GM19395 (cell line): ENCODE data around the gene ST8SIA1.

ENCODE experiments used
- ATAC-seq: cut with Tn5 transposase; IDR thresholded peaks from one replicate; pipeline ENCODE4 v1.9.1; 2021; ENCODE audit warnings: mild to moderate bottlenecking, moderate library complexity; ENCODE audit not compliant: unreplicated experiment

Gene ST8SIA1

DNA sequence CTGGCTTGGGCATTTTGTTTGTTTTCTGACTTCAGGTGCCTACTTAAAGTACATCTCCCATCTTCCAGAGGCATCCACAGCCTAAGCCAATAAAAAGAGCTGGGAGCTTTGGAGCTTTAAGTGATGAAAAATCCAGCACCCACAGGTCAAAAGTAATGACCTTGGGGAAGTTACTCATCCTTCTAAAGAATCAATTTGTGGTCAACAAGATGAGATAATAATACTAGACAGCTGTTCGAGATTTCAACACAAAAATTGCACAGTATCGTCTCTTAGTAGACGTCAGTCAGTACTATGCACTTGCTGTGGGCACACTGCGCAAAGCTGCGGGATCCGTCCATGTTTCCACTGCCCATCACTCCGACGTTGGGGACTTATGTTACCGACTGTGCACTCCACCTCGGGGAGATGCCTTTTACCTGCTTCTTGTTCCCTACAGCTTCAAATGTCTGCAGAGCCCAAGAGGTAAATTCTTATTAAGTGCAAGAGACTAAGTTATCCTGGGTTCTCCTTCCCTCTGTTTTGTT is 1.3 kb downstream of the ST8SIA1 start:
- no peak for ATAC-seq

DNA sequence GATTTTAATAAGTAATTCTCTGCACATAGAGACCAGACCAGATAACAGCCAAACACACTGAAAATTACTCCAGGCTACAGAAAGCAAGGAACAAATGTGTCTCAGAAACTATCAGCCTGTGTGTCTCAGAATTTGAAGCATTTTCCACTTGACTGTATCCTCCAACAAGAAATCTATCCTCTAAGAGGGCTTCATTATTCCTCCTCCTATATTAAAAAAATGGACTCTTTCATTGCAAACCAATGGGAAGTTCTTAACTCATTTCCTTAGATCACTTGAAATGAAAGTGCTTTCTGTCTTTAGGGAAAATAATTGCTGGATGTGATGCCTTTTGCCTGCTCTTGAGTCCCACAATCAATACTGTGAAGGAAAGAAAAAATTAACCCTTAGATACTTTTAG is 2.3 kb downstream of the ST8SIA1 start:
- no peak for ATAC-seq

DNA sequence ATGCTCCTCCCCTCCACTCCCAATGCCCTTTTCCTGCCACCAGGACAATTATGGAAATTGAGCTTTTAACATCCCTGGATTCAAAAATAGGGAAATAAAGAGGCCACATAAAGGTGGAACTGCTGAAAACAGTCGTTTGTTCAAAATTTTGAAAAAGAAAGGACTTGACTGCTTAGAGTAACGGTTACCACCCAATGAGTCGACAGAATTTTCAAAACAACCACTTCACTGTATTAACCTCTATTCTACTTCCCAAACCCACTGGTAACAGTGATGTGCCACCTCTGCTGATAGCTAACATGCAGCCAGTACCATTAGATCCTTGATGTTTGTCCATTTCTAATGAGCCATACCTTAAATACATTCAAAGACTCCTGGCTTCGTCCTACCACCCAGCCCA is 4.9 kb downstream of the ST8SIA1 start:
- no peak for ATAC-seq

DNA sequence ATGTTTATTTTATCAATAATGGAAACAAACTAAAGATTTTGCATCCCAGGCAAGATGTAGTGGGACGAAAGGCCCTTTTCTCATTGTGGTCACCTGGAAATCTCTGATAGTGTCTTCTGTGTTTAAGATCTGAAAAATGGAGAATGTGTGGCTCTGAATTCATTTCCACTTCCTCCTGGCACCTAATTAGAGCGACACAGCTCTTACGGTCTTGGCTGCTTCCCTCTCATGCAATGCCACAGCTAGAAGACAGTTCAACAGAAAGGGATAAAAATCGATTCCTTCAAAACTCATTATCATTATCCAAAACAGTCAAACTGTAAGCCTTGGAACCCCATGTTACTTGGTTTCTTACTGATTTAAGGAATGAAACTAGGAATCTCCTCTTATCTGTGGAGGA is 9.3 kb downstream of the ST8SIA1 start:
- no peak for ATAC-seq

DNA sequence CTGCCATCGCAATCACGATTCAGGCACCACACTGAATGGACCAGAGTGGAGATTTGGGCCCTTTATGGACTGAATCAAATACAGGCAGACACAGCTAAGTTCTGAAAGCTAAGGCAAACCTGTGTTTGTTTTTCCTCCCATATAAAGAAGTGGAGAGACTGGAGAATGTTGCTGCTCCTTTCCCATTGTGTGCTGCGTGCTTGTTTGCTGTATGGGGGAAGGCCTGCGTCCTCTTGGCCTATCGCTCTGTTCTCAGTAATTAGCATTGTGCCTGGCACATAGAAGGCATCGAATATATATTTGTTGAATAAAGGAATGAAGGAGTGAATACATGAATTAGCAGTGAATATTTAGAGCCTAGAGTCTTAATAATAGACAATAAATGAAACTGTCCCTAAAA is 12.4 kb downstream of the ST8SIA1 start:
- ATAC-seq: no peak

DNA sequence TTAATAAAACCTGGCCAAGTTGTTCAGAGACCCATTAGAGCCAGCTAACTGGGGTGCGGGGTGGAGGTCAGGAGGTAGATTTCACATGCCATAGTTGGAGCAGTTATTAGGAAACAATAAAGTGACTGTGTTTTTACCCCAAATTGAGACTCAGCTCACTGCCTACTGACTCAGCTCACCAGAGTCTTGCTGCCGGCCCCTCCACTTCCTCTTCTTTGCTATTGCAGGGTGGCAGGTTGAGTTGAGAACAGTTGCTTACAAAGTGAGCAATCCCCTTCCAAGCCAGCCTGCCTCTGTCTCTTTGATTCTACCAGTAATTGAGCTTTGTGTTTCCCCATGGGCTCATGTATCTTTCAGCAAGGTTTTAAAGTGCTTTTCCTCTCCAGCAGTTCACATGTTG is 12.9 kb downstream of the ST8SIA1 start:
- no peak for ATAC-seq

DNA sequence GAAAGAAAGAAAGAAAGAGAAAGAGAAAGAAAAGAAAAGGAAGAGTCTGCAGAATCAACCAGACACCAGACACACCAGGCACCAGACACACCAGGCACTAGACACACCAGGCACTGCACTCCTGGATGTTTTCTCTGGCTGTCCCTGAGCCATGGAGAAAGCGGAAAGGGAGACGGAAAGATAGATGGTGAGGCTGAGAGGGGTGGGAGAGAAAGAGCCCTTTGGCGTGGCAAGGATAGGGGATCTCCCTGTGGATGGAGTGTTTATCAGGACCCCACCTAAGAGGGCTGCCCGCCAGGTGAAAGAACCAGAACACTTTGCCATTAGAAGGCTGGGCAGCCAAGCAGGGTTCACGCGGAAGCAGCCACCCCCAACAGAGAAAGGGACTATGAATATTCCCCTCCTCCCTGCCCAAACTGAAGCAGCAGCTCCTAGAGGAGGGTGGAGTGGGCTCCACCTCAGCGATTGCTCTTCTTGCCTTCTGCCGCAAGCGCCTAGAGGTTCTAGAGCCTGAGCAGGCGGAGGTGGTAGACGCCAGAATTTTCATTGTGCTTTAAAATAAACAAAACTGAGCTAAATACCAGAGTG is 13.4 kb downstream of the ST8SIA1 start:
- ATAC-seq: no peak

DNA sequence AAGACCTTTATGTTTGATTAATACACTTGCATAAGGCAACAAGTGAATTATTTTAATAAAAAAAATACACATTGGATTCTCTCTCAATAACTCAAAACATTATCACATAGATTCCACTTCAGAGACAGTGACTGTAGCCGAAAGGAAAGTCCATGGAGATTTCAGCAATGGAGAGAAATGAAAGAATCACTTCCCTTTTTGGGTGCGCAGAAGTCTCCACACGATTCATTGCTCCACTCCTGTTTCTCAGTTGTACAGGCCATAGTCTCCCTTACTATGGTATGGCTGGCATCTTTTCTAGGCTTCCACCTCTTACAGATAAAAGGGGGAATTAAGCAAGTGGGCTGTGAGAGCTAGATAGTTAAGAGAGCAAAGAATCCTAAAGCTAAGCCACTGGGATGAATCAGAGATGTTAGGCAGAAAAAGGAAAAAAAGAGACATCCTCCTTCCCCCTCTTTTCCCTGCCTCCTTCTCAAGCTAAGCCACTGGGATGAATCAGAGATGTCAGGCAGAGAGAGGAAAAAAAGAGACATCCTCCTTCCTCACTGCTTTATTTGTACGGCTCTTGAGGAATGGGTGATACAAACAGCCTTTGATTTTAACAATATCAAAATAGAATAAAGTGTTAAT is 16.3 kb downstream of the ST8SIA1 start:
- no peak for ATAC-seq

DNA sequence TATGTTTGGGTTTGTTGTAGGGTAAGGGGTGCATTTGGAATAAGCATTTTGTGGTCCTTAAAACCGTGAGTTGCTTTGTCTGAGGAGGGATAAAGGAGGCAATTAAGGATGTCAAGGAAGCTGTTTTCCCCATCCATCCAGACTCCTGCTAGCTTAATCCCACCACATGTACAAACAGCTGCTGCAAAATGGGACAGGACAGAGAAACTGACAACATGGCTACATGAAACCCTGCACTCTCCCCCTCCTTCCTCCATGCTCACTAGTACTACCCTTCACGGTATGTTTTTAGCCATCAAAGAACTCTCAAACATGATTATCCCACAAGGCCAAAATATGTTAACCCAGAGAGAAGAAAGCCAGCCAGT is 20.6 kb downstream of the ST8SIA1 start:
- ATAC-seq: no peak

DNA sequence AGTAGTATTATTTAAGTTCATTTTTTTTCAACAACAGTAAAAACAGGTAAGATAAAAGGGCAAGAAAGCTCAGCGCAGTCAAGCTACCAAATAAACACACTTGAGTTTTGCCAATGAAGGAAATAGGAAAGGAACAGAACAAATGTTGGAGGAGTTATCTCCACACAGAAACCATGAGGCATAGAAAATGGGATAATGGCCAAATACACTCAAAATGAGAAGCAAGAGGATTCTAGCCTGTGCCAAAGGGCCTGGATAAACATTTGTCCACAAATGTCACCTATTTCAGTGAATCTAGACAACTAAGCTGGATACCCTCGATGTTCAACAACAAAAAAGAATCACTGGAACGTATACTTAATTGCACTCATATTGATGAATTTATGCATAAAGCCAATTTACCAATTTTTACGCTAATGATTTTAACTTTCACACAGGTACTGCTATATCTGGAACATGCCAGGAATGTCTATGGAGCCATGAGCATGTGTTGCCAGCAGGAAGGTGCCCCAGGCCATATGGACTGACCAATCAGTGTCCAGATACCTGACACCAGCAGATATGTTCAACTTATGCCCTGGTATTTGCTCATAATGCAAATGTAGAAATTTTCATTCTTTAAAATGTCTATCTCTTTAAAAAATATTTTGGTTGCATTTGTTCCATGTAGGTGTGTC is 21.1 kb downstream of the ST8SIA1 start:
- ATAC-seq: no peak

DNA sequence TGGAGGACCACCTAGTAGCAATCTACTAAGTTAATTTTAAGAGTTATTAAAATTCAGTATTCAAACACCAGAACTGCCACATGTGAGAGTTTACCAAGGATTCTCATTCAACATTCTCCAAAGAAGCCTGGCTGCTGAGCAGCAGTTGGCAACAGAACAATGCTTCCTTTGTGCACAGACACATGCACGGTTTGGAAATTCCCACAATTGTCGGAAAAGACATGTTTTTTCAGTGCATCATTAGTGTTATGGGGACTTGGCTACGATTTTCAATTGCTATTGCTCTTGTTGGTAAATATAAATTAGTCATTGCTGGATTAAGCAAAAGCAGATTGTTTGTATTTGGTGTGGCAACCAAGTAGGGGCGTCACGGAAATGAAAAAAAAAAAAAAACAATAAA is 22.2 kb downstream of the ST8SIA1 start:
- no peak for ATAC-seq

DNA sequence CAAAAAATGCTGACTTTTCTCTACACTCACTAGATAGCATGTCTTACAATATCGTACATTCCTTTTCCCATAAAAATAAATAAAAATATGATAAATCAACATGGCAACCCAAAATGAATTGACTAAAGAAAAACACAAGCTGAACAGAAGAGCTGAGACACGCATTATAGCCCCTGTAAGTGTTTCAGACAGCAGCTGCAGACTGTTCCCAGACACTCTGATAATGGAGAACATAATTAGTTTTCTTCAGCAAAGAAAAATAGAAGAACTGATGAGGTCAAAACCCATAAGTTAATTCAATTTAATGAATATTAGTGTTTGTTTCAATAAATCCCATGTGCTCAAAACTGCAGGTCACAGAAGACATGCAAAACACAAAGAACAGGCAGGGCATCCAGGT is 23.8 kb downstream of the ST8SIA1 start:
- ATAC-seq: no peak

DNA sequence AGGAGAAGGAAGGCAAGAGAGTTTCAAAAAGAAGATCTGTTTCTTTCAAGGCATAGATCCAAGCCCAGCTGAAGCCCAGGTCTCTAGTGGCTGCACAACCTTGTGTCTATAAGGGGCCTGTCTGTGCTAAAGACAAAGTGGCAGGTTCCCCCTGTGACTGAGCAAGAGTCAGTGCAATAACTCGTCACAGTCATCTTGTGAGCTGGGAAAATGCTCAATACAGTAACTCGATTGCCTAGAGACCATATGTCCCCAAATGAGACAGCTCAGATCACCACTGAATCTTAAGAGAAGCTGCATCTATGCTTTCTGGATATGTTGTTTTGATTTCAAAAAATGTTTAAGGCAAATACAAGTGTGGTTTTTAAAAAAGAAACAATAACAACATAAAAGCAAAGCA is 24.2 kb downstream of the ST8SIA1 start:
- no peak for ATAC-seq

DNA sequence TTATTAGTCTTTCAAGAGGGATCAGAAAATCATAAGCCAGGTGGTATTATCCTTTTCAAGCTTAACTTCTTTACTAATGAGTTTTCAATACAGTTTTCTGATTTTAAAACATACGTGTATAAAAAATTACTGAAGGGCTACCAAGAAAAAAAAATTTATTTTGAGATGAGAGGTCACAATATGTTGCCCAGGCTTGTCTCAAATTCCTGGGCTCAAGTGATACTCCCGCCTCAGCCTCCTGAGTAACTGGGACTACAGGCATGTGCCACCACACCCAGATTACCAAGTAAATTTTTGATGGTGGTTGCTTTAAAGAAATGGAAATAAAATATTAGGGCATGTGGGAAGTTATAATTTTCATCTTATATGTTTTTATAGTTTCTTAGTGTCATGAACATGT is 26.7 kb downstream of the ST8SIA1 start:
- ATAC-seq: no peak

DNA sequence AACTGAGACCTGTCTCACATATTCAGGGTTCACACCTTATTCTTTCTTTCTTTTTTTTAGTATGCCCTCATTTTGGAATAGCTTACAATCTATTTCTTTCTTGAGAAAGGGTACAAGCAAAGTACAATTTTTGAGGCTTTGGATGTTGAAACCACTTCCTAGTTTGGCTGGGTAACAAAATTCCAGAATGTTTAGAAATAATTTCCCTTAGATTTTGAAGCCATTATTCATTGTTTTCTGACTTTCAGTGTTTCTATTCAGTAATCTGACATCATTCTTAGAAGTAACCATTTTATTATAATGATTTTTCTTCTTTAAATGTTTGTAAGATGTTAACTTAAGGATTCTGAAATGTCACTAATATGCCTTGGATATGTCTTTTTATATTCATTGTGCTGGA is 28.2 kb downstream of the ST8SIA1 start:
- no peak for ATAC-seq

DNA sequence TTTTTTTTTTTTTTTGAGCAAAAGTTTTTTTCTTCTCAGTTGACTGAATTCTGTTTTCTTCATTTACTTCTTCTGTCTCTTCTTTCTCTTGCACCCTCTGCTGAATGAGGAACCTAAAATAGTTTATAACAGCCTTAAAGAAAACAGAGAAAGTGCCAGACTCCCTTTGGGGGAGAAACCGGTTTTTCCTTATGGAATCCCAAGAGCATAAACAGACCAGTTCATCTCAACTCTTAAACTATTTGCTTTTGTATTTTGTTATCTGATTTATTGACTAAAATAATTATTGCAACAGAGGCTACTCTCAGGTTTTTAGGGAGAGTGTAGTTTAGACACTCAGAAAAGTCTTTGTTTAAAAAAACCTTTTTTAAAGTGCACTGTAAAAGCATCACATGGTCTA is 30.2 kb downstream of the ST8SIA1 start:
- ATAC-seq: no peak

DNA sequence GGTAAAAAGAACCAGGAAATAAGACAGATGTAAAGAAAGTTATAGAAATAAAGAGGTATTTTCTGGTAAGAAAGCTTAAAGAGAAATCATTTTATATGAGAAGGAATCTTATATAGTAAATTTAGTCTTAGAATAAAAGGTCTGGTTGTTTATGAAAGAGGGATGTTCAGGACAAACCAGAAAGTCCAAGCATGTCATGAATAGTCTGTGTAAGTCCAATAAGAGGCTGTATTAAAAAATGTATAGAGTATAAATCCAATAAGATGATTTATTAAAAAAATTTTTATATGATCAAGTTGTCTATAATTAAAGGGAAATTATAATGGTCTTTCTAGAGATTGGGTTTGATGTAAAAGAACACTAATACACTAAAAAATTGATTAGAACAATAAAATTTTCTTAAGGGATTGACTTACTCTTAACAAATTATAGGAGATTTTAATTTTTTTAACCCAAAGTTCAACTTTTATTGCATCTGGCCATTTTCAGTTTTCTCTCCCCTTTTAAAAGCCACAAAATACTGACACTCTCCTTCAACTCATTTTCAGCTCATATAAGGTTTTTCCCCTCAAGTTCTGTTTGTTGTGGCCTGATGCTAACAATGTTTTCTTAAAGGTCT is 35.1 kb downstream of the ST8SIA1 start:
- ATAC-seq: no peak

DNA sequence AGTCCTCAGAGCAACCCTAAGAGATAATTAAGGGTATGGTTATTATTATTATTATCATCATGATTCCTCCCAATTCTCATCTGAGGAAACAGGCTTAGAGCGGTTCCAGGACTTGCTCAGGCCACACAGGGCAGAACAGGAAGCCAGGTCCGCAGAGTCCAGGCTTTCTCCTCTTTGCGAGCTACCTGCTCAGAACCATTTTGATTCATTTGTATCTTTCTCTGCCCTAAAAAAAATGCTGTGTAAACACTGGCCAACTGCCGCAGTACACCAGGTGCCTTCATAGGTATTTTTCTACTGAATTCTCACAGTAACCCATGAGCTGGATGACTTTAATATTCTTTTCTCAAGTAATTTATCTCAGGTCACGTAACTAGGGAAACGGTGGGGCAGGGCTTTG is 45.3 kb downstream of the ST8SIA1 start:
- no peak for ATAC-seq

DNA sequence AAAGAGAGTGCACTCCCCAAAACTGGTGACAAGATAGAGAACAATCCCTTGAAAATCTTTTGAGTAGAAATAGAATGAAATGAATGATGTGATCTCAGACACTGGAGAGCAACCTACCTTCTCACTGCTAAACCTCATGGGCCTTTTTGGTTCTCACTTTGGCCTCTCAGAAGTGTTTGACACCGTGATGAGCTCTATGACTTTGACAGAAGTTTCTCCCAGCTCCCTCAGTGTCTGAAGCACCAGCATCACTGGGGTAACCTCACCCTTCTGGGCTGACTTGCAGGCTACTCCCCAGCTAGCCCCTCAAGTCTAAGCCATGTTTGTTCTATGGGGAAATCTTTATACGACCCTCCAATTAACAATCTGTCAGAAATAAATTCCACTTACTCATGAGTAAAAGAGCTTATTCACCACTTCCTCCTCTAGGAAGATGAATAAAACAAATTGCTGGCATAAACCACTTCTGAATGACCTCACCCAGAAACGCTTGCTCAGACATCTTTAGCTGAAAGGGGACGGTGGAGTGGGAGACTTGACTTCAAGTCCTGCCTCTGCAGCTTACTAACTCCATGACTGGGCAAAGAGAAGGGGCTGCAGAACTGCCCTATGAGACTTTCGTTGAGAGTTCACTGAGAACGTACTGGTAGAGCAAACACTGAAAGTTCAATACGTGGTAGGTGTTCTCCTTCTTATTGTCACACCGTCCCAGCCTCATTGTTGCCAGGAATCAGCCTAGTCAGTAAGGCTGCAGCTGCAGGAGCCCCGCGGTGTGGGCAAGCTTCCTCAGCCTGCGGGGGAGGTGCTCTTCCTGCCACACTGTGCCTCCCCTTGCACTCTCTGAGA is 46.5 kb downstream of the ST8SIA1 start:
- ATAC-seq: no peak

DNA sequence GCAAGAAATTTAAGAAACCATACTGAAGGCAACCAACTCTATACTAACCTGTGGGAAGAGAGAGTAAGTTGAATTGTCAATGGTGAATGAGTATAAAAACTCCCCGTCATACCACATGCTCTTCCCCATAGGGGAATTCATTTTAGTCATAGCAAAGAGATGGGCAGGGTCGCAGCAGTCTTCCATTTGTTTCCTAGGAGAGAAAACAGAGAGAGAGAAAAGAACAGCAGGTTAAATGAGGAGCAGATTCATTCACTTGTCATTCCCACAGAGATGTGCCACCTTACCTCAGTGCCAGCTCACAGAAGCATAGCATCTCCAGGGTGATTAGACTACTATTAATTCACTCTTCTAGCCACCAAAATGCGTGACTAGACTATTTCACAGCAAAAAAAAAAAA is 47.4 kb downstream of the ST8SIA1 start:
- ATAC-seq: no peak

DNA sequence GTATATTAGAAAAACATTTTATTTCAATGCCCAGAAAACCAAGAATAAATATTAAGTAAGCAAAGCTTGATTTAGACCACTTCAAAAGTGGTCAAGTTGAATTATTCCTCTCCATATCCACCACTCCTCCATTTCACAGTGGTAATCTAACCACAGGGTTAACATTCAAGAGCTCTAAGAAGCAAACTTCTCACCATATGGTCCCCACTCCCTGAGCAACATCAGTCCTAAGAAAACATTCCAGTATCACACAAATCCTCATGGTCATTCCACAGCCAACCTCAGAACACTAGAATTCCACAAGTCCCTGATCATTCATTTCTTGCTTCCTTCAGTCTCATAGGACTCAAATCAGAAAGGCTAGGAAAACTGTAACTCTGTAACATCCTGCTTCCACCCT is 47.9 kb downstream of the ST8SIA1 start:
- ATAC-seq: no peak
